NK-92 (cell line): ENCODE measurements around the gene FTCD.
"Not testable (repeated sequence)": the region's sequence is repeated elsewhere in the genome, so short reads cannot be mapped to it uniquely, and the experiment has no call there.

Experiments used
- DNase-seq: peaks from one replicate; lab custom pipeline; 2025; ENCODE audit not compliant: unreplicated experiment; lab: John Stamatoyannopoulos, UW

FTCD gene

GRCh38 chr21:46154155-46154954 is 1.0 kb downstream of the FTCD start:
- no peak for DNase-seq

- DNase-seq, result no peak
Observed at GRCh38 chr21:46153247-46154154, 1.9 kb downstream of the FTCD start.

- DNase-seq, result no peak
Observed at GRCh38 chr21:46152927-46153246, 2.5 kb downstream of the FTCD start.

- DNase-seq, result no peak
Observed at GRCh38 chr21:46151989-46152926, 3.1 kb downstream of the FTCD start.

GRCh38 chr21:46151261-46151988 is 4.0 kb downstream of the FTCD start:
- no peak for DNase-seq

- DNase-seq, result no peak
Observed at GRCh38 chr21:46150491-46151121, 4.8 kb downstream of the FTCD start.

- no peak for DNase-seq
Observed at GRCh38 chr21:46150073-46150472, 5.3 kb downstream of the FTCD start.

- DNase-seq, result no peak
Observed at GRCh38 chr21:46149205-46149901, 6.0 kb downstream of the FTCD start.

- DNase-seq, result no peak
Observed at GRCh38 chr21:46148106-46148505, 7.3 kb downstream of the FTCD start.

- not testable (repeated sequence) for DNase-seq
Observed at GRCh38 chr21:46147429-46147828, 8.0 kb downstream of the FTCD start.

- DNase-seq, result no peak
Observed at GRCh38 chr21:46146856-46147255, 8.5 kb downstream of the FTCD start.

GRCh38 chr21:46145840-46146691 is 9.3 kb downstream of the FTCD start:
- no peak for DNase-seq

- no peak for DNase-seq
Observed at GRCh38 chr21:46145159-46145839, 10.1 kb downstream of the FTCD start.

GRCh38 chr21:46144464-46145070 is 10.8 kb downstream of the FTCD start:
- DNase-seq, result no peak

GRCh38 chr21:46142582-46143473 is 12.6 kb downstream of the FTCD start:
- DNase-seq, result no peak

GRCh38 chr21:46141767-46142581 is 13.4 kb downstream of the FTCD start:
- no peak for DNase-seq
